Stimulated activated CD4-positive, alpha-beta T cell treated with anti-CD3 and anti-CD28 coated beads, Interleukin-1b, Interleukin-23, amount 100 ng/mL, for 48 hours (primary cell): Measurements from ENCODE around the gene MYL6B.
A peak's percentile ranks its signal among the peaks of the same experiment; 100 is the strongest.
"Not testable (repeated sequence)": the region's sequence is repeated elsewhere in the genome, so short reads cannot be mapped to it uniquely, and the experiment has no call there.

Experiments used
- DNase-seq: peaks from one replicate; pipeline ENCODE4 v3.0.0-alpha.2; 2020

The MYL6B gene

GRCh38 chr12:56154246-56154771, 1.9 kb downstream of the MYL6B start:
- DNase-seq, result no peak

GRCh38 chr12:56154818-56155217, 2.4 kb downstream of the MYL6B start:
- no peak for DNase-seq

- no peak for DNase-seq
These were observed 3.0 kb downstream of the MYL6B start for GRCh38 chr12:56155256-56155845.

GRCh38 chr12:56156464-56157200, 4.2 kb downstream of the MYL6B start:
- not testable (repeated sequence) for DNase-seq

- peak; percentile 68 for DNase-seq
These were observed 5.0 kb downstream of the MYL6B start for GRCh38 chr12:56157201-56158028.

- peak; percentile 94 for DNase-seq
These were observed 5.9 kb downstream of the MYL6B start, which contains the start of gene MYL6 for GRCh38 chr12:56158029-56158925. Gene MYL6, plus strand, starts transcription at chr12:56158359. Its CDS starts 43 bp downstream, at chr12:56158402.

- DNase-seq, result peak; percentile 31
These were observed 6.6 kb downstream of the MYL6B start for GRCh38 chr12:56158926-56159461.

- DNase-seq, result no peak
These were observed 7.2 kb downstream of the MYL6B start for GRCh38 chr12:56159482-56160192.

- DNase-seq, result peak; percentile 57
These were observed 7.9 kb downstream of the MYL6B start for GRCh38 chr12:56160193-56160763.

- DNase-seq, result no peak
These were observed 8.7 kb downstream of the MYL6B start for GRCh38 chr12:56160894-56161689.

GRCh38 chr12:56161690-56162351, 9.4 kb downstream of the MYL6B start:
- no peak for DNase-seq

GRCh38 chr12:56162468-56163290, 10.3 kb downstream of the MYL6B start:
- no peak for DNase-seq

GRCh38 chr12:56163533-56164344, 11.4 kb downstream of the MYL6B start:
- DNase-seq, result no peak

- DNase-seq, result no peak
These were observed 11.9 kb downstream of the MYL6B start for GRCh38 chr12:56164345-56164729.

- DNase-seq, result no peak
These were observed 13.0 kb downstream of the MYL6B start for GRCh38 chr12:56165369-56165768.

- DNase-seq, result no peak
These were observed 16.9 kb downstream of the MYL6B start for GRCh38 chr12:56169229-56169759.

- DNase-seq, result no peak
These were observed 20.5 kb downstream of the MYL6B start for GRCh38 chr12:56172839-56173238.
